ENCODE results near the gene BORCS8.

DNA sequence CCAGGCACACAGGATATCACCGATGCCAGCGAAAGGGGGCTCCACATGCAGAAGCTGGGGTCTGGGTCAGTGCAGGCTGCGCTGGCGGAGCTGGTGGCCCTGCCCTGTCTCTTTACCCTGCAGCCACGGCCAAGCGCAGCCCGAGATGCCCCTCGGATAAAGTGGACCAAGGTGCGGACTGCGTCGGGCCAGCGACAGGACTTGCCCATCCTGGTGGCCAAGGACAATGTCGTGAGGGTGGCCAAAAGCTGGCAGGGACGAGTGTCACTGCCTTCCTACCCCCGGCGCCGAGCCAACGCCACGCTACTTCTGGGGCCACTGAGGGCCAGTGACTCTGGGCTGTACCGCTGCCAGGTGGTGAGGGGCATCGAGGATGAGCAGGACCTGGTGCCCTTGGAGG is 27.0 kb upstream of the BORCS8 start:
- TF ChIP-seq, protein P1, sequence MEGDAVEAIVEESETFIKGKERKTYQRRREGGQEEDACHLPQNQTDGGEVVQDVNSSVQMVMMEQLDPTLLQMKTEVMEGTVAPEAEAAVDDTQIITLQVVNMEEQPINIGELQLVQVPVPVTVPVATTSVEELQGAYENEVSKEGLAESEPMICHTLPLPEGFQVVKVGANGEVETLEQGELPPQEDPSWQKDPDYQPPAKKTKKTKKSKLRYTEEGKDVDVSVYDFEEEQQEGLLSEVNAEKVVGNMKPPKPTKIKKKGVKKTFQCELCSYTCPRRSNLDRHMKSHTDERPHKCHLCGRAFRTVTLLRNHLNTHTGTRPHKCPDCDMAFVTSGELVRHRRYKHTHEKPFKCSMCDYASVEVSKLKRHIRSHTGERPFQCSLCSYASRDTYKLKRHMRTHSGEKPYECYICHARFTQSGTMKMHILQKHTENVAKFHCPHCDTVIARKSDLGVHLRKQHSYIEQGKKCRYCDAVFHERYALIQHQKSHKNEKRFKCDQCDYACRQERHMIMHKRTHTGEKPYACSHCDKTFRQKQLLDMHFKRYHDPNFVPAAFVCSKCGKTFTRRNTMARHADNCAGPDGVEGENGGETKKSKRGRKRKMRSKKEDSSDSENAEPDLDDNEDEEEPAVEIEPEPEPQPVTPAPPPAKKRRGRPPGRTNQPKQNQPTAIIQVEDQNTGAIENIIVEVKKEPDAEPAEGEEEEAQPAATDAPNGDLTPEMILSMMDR (IDR thresholded peaks at IDR 0.05; ENCODE audit: insufficient read depth, low read length): no peak
- TF ChIP-seq GABPA (IDR thresholded peaks at IDR 0.05; ENCODE audit: low read depth) (no peak), POLR2AphosphoS5 (IDR thresholded peaks at IDR 0.05; ENCODE audit: low read depth) (no peak)

Measured in HL-60 (cell line).